IMR-90 (cell line): ENCODE measurements around the gene PCP4L1.
"Not testable (repeated sequence)": the region's sequence is repeated elsewhere in the genome, so short reads cannot be mapped to it uniquely, and the experiment has no call there.

Experiments used
- CEBPB ChIP-seq: IDR thresholded peaks from 2 replicates; pipeline ENCODE4 v1.6.1; 2012; ENCODE audit warnings: low read depth, low read length, improper control_type of control experiment
- CHD1 ChIP-seq: IDR thresholded peaks from 2 replicates; pipeline ENCODE4 v1.6.1; 2012; ENCODE audit warnings: low read depth, low read length, improper control_type of control experiment
- CTCF ChIP-seq: conservative IDR thresholded peaks from 2 replicates; pipeline ENCODE4 v1.5.1; 2012; ENCODE audit warnings: mild to moderate bottlenecking, low read depth, low read length, improper control_type of control experiment
- ELK1 ChIP-seq: fragments of 150-350 bp; IDR thresholded peaks from 2 replicates; pipeline ENCODE4 v1.6.1; 2016; ENCODE audit warnings: low read depth, mild to moderate bottlenecking, low read length, moderate library complexity, borderline replicate concordance
- MAZ ChIP-seq: IDR thresholded peaks from 2 replicates; pipeline ENCODE4 v1.6.1; 2012; ENCODE audit warnings: low read depth, mild to moderate bottlenecking, low read length, improper control_type of control experiment, moderate library complexity, borderline replicate concordance
- MXI1 ChIP-seq: IDR thresholded peaks from 2 replicates; pipeline ENCODE4 v1.6.1; 2012; ENCODE audit warnings: low read depth, mild to moderate bottlenecking, low read length, moderate library complexity, borderline replicate concordance
- NFE2L2 ChIP-seq: fragments of 150-350 bp; IDR thresholded peaks from 2 replicates; pipeline ENCODE4 v1.6.1; 2016; ENCODE audit warnings: low read depth, mild to moderate bottlenecking, low read length
- POLR2A ChIP-seq: IDR thresholded peaks from 2 replicates; pipeline ENCODE4 v1.6.1; 2012; ENCODE audit warnings: mild to moderate bottlenecking, low read depth, low read length
- RAD21 ChIP-seq: IDR thresholded peaks from 2 replicates; pipeline ENCODE4 v1.6.1; 2012; ENCODE audit warnings: low read length, improper control_type of control experiment
- SMC3 ChIP-seq: fragments of 150-350 bp; IDR thresholded peaks from 2 replicates; pipeline ENCODE4 v1.6.1; 2016; ENCODE audit warnings: low read depth, mild to moderate bottlenecking, antibody characterized with exemption, low read length, moderate library complexity
- TF ChIP-seq, protein P1 (sequence below): fragments of 150-350 bp; IDR thresholded peaks from 2 replicates; pipeline ENCODE4 v1.6.1; 2017; ENCODE audit warnings: mild to moderate bottlenecking, antibody characterized with exemption, low read length, low read depth

DNA sequence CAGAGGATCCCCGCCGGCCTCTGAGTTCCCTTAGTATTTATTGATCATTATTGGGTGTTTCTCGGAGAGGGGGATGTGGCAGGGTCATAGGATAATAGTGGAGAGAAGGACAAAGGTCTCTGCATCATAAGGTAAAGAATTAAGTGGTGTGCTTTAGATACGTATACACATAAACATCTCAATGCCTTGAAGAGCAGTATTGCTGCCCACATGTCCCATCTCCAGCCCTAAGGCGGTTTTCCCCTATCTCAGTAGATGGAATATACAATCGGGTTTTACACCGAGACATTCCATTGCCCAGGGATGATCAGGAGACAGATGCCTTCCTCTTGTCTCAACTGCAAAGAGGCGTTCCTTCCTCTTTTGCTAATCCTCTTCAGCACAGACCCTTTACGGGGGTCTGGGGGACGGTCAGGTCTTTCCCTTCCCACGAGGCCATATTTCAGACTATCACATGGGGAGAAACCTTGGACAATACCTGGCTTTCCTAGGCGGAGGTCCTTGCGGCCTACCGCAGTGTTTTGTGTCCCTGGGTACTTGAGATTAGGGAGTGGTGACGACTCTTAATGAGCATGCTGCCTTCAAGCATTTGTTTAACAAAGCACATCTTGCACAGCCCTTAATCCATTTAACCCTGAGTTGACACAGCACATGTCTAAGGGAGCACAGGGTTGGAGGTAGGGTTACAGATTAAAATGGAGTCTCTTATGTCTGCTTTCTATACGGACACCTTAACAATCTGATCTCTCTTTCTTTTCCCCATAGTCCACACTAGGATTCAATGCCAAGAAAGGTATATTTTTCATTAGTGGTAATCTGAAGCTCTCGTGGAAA lies 57.5 kb downstream of the PCP4L1 start:
- TF ChIP-seq CTCF, RAD21, POLR2A, SMC3, CEBPB, NFE2L2, ELK1, CHD1, MAZ, MXI1: not testable (repeated sequence)
- TF ChIP-seq, protein P1, sequence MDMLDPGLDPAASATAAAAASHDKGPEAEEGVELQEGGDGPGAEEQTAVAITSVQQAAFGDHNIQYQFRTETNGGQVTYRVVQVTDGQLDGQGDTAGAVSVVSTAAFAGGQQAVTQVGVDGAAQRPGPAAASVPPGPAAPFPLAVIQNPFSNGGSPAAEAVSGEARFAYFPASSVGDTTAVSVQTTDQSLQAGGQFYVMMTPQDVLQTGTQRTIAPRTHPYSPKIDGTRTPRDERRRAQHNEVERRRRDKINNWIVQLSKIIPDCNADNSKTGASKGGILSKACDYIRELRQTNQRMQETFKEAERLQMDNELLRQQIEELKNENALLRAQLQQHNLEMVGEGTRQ = not testable (repeated sequence)
